ENCODE measurements around the gene FOS. TPM values are rescaled to one million over a fixed set of nuclear protein-coding genes. Genes with fewer than 3 reads are reported as not detected.

Gene FOS
- total and polyA plus RNA-seq, 2 donors (not counting 1 experiment from before 2014, with no cell fraction given): 103 to 4,077 TPM

GRCh38 chr14:75290851-75291250, 12.2 kb downstream of the FOS start:
- Mint-ChIP-seq H3K27me3 (peaks cover 23% of the 10 kb centered on the region), H3K4me1 (peaks cover 16% of the 10 kb centered on the region), H3K27ac (no peak overlapping the region), H3K9me3 (ENCODE audit: insufficient read depth) (no peaks in the 10 kb centered on the region), H3K4me3 (no peak overlapping the region)
- Histone ChIP-seq H3K79me2 (ENCODE audit: control insufficient read depth, insufficient read depth, low read length) (no peaks in the 10 kb centered on the region), H3K4me3 (ENCODE audit: control extremely low read depth in 1 of 5, extremely low read depth in 1 of 5, insufficient read depth in 1 of 5, low read depth in 2 of 5, low read length in 4 of 5) (no peak overlapping the region), H3K27ac (ENCODE audit: low read length in 2 of 2) (no peak overlapping the region), H2AFZ (ENCODE audit: insufficient read depth, low read depth, low read length, poor library complexity, severe bottlenecking) (no peak overlapping the region), H3K36me3 (replicated peaks in 1 of 2; ENCODE audit: control extremely low read depth in 1 of 2, control insufficient read depth in 1 of 2, extremely low read depth in 1 of 2, insufficient read depth in 2 of 2, low read length in 1 of 2) (no peaks in the 10 kb centered on the region), H3K4me1 (ENCODE audit: control insufficient read depth in 2 of 2, insufficient read depth in 2 of 2, low read length in 2 of 2) (peaks cover 14 to 22% of the 10 kb centered on the region in 2 donors), H3K4me2 (replicated peaks; ENCODE audit: low read depth, low read length, poor library complexity, severe bottlenecking) (no peak overlapping the region), H3K27me3 (replicated peaks in 1 of 4; ENCODE audit: control extremely low read depth in 1 of 4, control insufficient read depth in 3 of 4, insufficient read depth in 4 of 4, low read length in 3 of 4) (peaks cover 0 to 4% (median 0%) of the 10 kb centered on the region in 4 experiments), H3K9me3 (ENCODE audit: control extremely low read depth in 1 of 3, control insufficient read depth in 2 of 3, insufficient read depth in 1 of 3, low read length in 2 of 3) (no peaks in the 10 kb centered on the region), H4K20me1 (ENCODE audit: control insufficient read depth, insufficient read depth, low read length, poor library complexity, severe bottlenecking) (no peaks in the 10 kb centered on the region), H3K9ac (ENCODE audit: low read length) (no peak overlapping the region)
- CTCF ChIA-PET: interaction anchor here (0.9 to 1.3 kb wide), 2 partner anchors 17 to 32 kb away, joined by 3 read pairs; no protein-coding TSS in a partner anchor
- DNase-seq: no peak
- intact Hi-C loops (cut with micrococcal nuclease): no loop called here
- POLR2A ChIA-PET: no interaction called here
- WGBS (ENCODE audit: insufficient coverage): 100% methylated on average over 2 of the region's 3 CpGs
- no peak for ATAC-seq (ENCODE audit: low read depth)
- TF ChIP-seq EZH2 (IDR thresholded peaks at IDR 0.05; ENCODE audit: borderline replicate concordance, insufficient read depth, low read depth, low read length, poor library complexity, severe bottlenecking) (no peak), CTCF (IDR thresholded peaks at IDR 0.05) (no peak)

GRCh38 chr14:75291331-75291730, 12.7 kb downstream of the FOS start:
- no peaks in the 10 kb centered on the region for H3K9me3 ChIP-seq (ENCODE audit: control extremely low read depth in 1 of 3, control insufficient read depth in 2 of 3, insufficient read depth in 1 of 3, low read length in 2 of 3)
- no peak overlapping the region for H3K9ac ChIP-seq (ENCODE audit: low read length)
- intact Hi-C loops (cut with micrococcal nuclease): no loop called here
- H3K79me2 ChIP-seq (ENCODE audit: control insufficient read depth, insufficient read depth, low read length): no peaks in the 10 kb centered on the region
- peaks cover 0 to 4% (median 0%) of the 10 kb centered on the region in 4 experiments for H3K27me3 ChIP-seq (replicated peaks in 1 of 4; ENCODE audit: control extremely low read depth in 1 of 4, control insufficient read depth in 3 of 4, insufficient read depth in 4 of 4, low read length in 3 of 4)
- ATAC-seq (ENCODE audit: low read depth): no peak
- no peak overlapping the region for H3K4me3 ChIP-seq (ENCODE audit: control extremely low read depth in 1 of 5, extremely low read depth in 1 of 5, insufficient read depth in 1 of 5, low read depth in 2 of 5, low read length in 4 of 5)
- TF ChIP-seq CTCF (IDR thresholded peaks at IDR 0.05): no peak
- TF ChIP-seq EZH2 (IDR thresholded peaks at IDR 0.05; ENCODE audit: borderline replicate concordance, insufficient read depth, low read depth, low read length, poor library complexity, severe bottlenecking): no peak
- no peaks in the 10 kb centered on the region for H3K36me3 ChIP-seq (replicated peaks in 1 of 2; ENCODE audit: control extremely low read depth in 1 of 2, control insufficient read depth in 1 of 2, extremely low read depth in 1 of 2, insufficient read depth in 2 of 2, low read length in 1 of 2)
- 100% methylated on average over 5 of the region's 5 CpGs for WGBS (ENCODE audit: insufficient coverage)
- no peaks in the 10 kb centered on the region for H3K9me3 Mint-ChIP-seq (ENCODE audit: insufficient read depth)
- no peak overlapping the region for H3K4me3 Mint-ChIP-seq
- H3K27ac ChIP-seq (ENCODE audit: low read length in 2 of 2): no peak overlapping the region
- no peak overlapping the region for H3K4me2 ChIP-seq (replicated peaks; ENCODE audit: low read depth, low read length, poor library complexity, severe bottlenecking)
- H3K27me3 Mint-ChIP-seq: peaks cover 20% of the 10 kb centered on the region
- H3K27ac Mint-ChIP-seq: no peak overlapping the region
- H4K20me1 ChIP-seq (ENCODE audit: control insufficient read depth, insufficient read depth, low read length, poor library complexity, severe bottlenecking): no peaks in the 10 kb centered on the region
- ChIA-PET POLR2A (no interaction called here), CTCF (interaction anchor here (0.9 kb wide), 1 partner anchor 17 kb away, joined by 3 read pairs; no protein-coding TSS in a partner anchor)
- peaks cover 20% of the 10 kb centered on the region for H3K4me1 Mint-ChIP-seq
- DNase-seq: no peak
- no peak overlapping the region for H2AFZ ChIP-seq (ENCODE audit: insufficient read depth, low read depth, low read length, poor library complexity, severe bottlenecking)
- peaks cover 16 to 25% of the 10 kb centered on the region in 2 donors for H3K4me1 ChIP-seq (ENCODE audit: control insufficient read depth in 2 of 2, insufficient read depth in 2 of 2, low read length in 2 of 2)
